Sigmoid colon (tissue), 7 donors: Measurements from ENCODE around the gene NREP. TPM values are rescaled to one million over a fixed set of nuclear protein-coding genes. Genes with fewer than 3 reads are reported as not detected.

Experiments used
- DNase-seq: peaks from one replicate; pipeline ENCODE4 v3.0.0-alpha.2; 2019
- H3K27ac ChIP-seq, 4 donors: fragments of 200-600 bp; sonication (generic); one replicate each; pipeline ENCODE4 v1.5.1; 2016 to 2019; ENCODE audit warnings: mild to moderate bottlenecking in 1 of 4
- H3K27me3 ChIP-seq, 3 donors: fragments of 200-600 bp; sonication (generic); one replicate each; pipeline ENCODE4 v1.5.1; 2019; ENCODE audit warnings: mild to moderate bottlenecking in 1 of 3
- H3K36me3 ChIP-seq, 4 donors: fragments of 200-600 bp; sonication (generic); one replicate each; pipeline ENCODE4 v1.5.1; 2016 to 2019
- H3K4me1 ChIP-seq, 4 donors: fragments of 200-600 bp; sonication (generic); one replicate each; pipeline ENCODE4 v1.5.1; 2017 to 2019
- H3K4me3 ChIP-seq, 4 donors: fragments of 200-600 bp; sonication (generic); one replicate each; pipeline ENCODE4 v1.5.1; 2017 to 2019; ENCODE audit warnings: mild to moderate bottlenecking in 2 of 4, moderate library complexity in 1 of 4
- H3K9me3 ChIP-seq, 4 donors: fragments of 200-600 bp in 3 of 4; sonication (generic) in 3 of 4; one replicate each; pipeline versions ENCODE4 v1.5.1 to v1.6.1; 2013 to 2019
- EP300 ChIP-seq, 4 donors: sonication (generic); formaldehyde crosslinking; IDR thresholded peaks; one replicate each; pipeline ENCODE4 v1.6.1; 2017; ENCODE audit warnings: antibody characterized with exemption in 4 of 4
- POLR2A ChIP-seq, 2 donors: fragments of 450-650 bp; IDR thresholded peaks; one replicate each; pipeline ENCODE4 v1.6.1; 2016; ENCODE audit warnings: antibody characterized with exemption in 2 of 2, mild to moderate bottlenecking in 2 of 2, moderate library complexity in 2 of 2
- POLR2AphosphoS5 ChIP-seq, 4 donors: sonication (generic); formaldehyde crosslinking; IDR thresholded peaks; one replicate each; pipeline ENCODE4 v1.6.1; 2017; ENCODE audit warnings: antibody characterized with exemption in 4 of 4
- WGBS, 2 donors: extraction: QIAGEN DNeasy Blood & Tissue Kit; methylation state at CpG; one replicate each; pipeline ENCODE4 v1.1.7; 2013; 5-methylcytosine and 5-hydroxymethylcytosine counted together
- intact Hi-C: fragments of 100-400 bp; cut with DNase I; formaldehyde crosslinking; loops from one replicate; pipeline ENCODE4 v1.15.1; 2023
- polyA plus RNA-seq, 3 donors: library from polyadenylated mRNA; stranded (reverse); fragments of 200-250 nt; gene quantifications; one replicate each; pipeline ENCODE4 v1.2.3, GENCODE V29; 2013
- total RNA-seq, 4 donors: library from RNA; depleted of rRNA; stranded (reverse); fragments of >200 nt; gene quantifications; one replicate each; pipeline ENCODE4 v1.1.0, GENCODE V29; 2016
- TF ChIP-seq, protein P1 (sequence below), 4 experiments: fragments of 450-650 bp in 3 of 4; fragments of 200-600 bp in 1 of 4; IDR thresholded peaks; one replicate each; pipeline ENCODE4 v1.5.1; 2016 to 2019; ENCODE audit warnings: antibody characterized with exemption in 4 of 4, mild to moderate bottlenecking in 3 of 4, moderate library complexity in 2 of 4
- donor health status: healthy with polysubstance abuse.
- donor health status: Bipolar disorder and iron deficiency.
- donor health status: healthy.

The NREP gene
- total and polyA plus RNA-seq, 7 donors, result 6.5 to 41.3 (median 14.6) TPM

DNA sequence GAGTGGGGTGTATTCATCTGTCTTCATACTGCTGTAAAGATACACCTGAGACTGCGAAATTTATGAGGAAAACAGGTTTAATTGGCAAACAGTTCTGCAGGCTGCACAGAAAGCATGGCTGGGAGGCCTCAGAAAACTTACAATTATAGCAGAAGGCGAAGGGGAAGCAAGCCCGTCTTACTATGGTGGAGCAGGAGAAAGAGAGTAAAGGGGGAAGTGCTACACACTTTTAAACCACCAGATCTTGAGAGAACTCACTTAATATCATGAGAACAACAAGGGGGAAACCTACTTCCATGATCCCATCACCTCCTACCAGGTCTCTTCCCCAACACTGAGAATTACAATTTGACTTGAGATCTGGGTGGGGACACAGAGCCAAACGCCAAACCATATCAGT lies 12.5 kb upstream of the NREP start:
- WGBS, 2 donors, result 83 to 94% methylated on average over 4 of the region's 4 CpGs
- no peak for DNase-seq
- no peaks in the 10 kb centered on the region for H3K36me3 ChIP-seq
- H3K4me1 ChIP-seq, result peaks cover 0 to 11% (median 6%) of the 10 kb centered on the region in 4 donors
- no peaks in the 10 kb centered on the region for H3K9me3 ChIP-seq
- no peak overlapping the region for H3K4me3 ChIP-seq
- H3K27me3 ChIP-seq, result no peaks in the 10 kb centered on the region
- H3K27ac ChIP-seq, result no peak overlapping the region
- intact Hi-C loops, result loop anchor here (10.0 kb wide), 1 partner anchor 1825 kb away; no protein-coding TSS in a partner anchor
- TF ChIP-seq POLR2AphosphoS5 (IDR thresholded peaks at IDR 0.05) (no peak), POLR2A (IDR thresholded peaks at IDR 0.05) (no peak), EP300 (IDR thresholded peaks at IDR 0.05) (no peak)
- TF ChIP-seq, protein P1, sequence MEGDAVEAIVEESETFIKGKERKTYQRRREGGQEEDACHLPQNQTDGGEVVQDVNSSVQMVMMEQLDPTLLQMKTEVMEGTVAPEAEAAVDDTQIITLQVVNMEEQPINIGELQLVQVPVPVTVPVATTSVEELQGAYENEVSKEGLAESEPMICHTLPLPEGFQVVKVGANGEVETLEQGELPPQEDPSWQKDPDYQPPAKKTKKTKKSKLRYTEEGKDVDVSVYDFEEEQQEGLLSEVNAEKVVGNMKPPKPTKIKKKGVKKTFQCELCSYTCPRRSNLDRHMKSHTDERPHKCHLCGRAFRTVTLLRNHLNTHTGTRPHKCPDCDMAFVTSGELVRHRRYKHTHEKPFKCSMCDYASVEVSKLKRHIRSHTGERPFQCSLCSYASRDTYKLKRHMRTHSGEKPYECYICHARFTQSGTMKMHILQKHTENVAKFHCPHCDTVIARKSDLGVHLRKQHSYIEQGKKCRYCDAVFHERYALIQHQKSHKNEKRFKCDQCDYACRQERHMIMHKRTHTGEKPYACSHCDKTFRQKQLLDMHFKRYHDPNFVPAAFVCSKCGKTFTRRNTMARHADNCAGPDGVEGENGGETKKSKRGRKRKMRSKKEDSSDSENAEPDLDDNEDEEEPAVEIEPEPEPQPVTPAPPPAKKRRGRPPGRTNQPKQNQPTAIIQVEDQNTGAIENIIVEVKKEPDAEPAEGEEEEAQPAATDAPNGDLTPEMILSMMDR (IDR thresholded peaks at IDR 0.05), result no peak

DNA sequence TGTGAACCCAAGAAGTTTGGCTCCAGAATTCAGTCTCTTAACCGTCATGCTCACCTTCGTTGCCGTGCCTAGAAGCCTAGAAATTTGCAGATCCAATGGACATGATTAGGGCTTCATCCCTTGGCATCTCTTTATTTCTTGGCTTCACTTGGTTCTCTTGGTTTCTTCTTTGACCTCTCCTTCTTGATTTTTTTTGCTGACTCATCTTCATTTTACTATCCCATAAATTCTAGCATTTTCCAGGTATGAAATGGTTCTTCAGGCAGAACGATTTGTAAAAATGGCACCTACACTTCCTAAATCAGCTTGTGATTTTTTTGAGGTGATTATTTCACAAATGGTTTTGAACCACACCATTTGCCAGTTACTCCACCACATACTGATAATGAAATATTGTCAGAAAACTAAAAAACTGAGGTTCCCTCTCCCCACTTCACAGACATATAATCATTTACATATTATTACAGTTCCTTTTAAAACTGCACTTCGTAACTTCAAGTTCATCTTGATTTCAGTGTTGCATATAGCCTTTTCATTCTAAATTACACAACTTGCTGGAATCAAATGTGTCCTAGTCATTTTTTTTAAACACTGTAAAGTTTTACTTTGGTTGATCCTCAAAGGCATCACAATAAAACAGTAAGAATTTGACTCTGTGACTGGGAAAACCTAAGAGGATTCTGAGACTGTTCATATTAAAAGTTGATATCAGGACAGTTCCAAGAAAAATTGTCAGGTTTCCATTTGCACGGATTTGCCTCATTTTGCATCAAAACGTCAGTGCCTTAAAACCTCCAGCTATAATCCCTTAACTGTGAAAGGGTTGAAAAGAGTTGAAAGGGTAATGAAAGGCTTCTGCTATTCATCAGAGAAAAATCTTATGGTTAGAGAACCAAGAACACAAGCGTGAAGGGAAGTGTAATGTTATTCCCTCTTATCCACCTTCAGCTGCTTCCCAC lies 8.9 kb upstream of the NREP start:
- H3K9me3 ChIP-seq, result no peaks in the 10 kb centered on the region
- no peak overlapping the region for H3K27ac ChIP-seq
- no peak overlapping the region for H3K4me3 ChIP-seq
- no peaks in the 10 kb centered on the region for H3K27me3 ChIP-seq
- no peaks in the 10 kb centered on the region for H3K36me3 ChIP-seq
- no peak for DNase-seq
- peaks cover 0 to 2% (median 0%) of the 10 kb centered on the region in 4 donors for H3K4me1 ChIP-seq
- TF ChIP-seq POLR2A (IDR thresholded peaks at IDR 0.05), result no peak
- no peak for TF ChIP-seq POLR2AphosphoS5 (IDR thresholded peaks at IDR 0.05)
- TF ChIP-seq, protein P1 (IDR thresholded peaks at IDR 0.05), result no peak
- no peak for TF ChIP-seq EP300 (IDR thresholded peaks at IDR 0.05)
- intact Hi-C loops, result loop anchor here (10.0 kb wide), 1 partner anchor 1829 kb away; no protein-coding TSS in a partner anchor
- WGBS, 2 donors, result 87 to 88% methylated on average over 8 of the region's 8 CpGs

DNA sequence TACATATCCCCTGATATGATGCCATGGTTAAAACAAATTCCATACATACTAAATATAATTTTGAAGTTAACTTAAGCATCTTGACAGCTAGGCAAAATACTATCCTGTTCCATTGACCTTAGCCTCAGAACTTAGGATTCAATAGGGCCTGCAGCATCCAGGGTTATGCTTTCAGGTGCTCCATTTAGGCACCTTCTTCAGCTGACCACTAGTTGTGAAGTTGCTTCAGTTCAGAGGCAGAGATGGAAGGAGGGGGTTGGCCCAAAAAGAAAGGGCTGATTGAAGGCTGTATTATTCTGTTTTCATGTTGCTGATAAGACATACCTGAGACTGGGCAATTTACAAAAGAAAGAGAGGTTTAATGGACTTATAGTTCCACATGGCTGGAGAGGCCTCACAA lies 7.0 kb upstream of the NREP start:
- TF ChIP-seq, protein P1 (IDR thresholded peaks at IDR 0.05), result no peak
- no peak for TF ChIP-seq EP300 (IDR thresholded peaks at IDR 0.05)
- no peak for TF ChIP-seq POLR2AphosphoS5 (IDR thresholded peaks at IDR 0.05)
- no peak for TF ChIP-seq POLR2A (IDR thresholded peaks at IDR 0.05)
- Histone ChIP-seq H3K27me3 (no peaks in the 10 kb centered on the region), H3K27ac (no peak overlapping the region), H3K9me3 (no peaks in the 10 kb centered on the region), H3K4me3 (no peak overlapping the region), H3K4me1 (peaks cover 0 to 2% (median 0%) of the 10 kb centered on the region in 4 donors), H3K36me3 (no peaks in the 10 kb centered on the region)
- DNase-seq, result no peak
- intact Hi-C loops, result loop anchor here (10.0 kb wide), 1 partner anchor 1831 kb away; no protein-coding TSS in a partner anchor

DNA sequence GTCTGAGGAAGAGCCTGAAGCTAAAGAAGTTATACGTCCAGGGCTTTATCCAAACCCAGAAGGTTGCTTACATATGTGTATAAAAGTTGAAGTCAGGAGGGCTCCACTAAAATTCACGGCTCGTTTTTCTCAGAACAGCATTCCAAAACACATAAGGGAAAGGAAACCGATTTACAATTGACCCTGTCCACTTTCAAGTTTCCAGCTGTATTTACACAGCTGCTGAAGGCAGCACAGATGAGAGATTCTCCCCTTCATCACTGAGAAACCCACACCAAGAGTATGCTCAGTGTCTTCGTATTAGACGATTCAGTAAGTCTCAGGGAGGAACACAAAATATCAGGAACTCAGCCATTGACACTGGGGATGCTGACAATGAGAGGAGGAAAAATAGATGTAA lies 5.9 kb upstream of the NREP start:
- H3K4me1 ChIP-seq, result peaks cover 0 to 11% (median 8%) of the 10 kb centered on the region in 4 donors
- DNase-seq, result no peak
- H3K36me3 ChIP-seq, result no peaks in the 10 kb centered on the region
- no peaks in the 10 kb centered on the region for H3K9me3 ChIP-seq
- no peak overlapping the region for H3K27ac ChIP-seq
- 16 to 51% methylated on average over 6 of the region's 6 CpGs for WGBS, 2 donors
- H3K27me3 ChIP-seq, result no peaks in the 10 kb centered on the region
- intact Hi-C loops, result loop anchor here (10.0 kb wide), 1 partner anchor 1832 kb away; no protein-coding TSS in a partner anchor
- H3K4me3 ChIP-seq, result no peak overlapping the region
- TF ChIP-seq POLR2A (IDR thresholded peaks at IDR 0.05) (no peak), EP300 (IDR thresholded peaks at IDR 0.05) (no peak)

DNA sequence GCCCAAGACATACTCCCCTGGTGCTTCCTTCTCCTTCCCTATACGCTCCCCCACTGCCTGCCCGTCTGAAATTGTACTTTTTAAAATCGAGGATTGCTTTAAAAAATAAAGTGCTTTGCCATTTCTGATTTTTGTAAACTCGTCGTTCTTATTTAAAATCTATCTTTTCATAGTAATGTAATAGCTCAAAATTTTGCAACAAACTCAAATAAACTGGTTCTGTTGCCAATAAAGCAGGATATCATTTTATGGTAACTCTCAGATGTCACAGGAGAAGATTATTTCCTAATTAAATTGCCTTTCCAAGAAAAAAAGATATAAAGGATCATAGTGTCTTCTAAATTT lies 1.3 kb upstream of the NREP start:
- WGBS, 2 donors, result 4 to 7% methylated on average over 5 of the region's 5 CpGs

More for the DNA sequence above, 1.3 kb upstream of the NREP start:
- DNase-seq, result no peak
- Histone ChIP-seq H3K27ac (peak overlapping the region; percentile 85 to 95 (median 94)), H3K9me3 (no peaks in the 10 kb centered on the region), H3K27me3 (no peaks in the 10 kb centered on the region), H3K4me1 (peaks cover 0 to 38% (median 28%) of the 10 kb centered on the region in 4 donors), H3K36me3 (no peaks in the 10 kb centered on the region), H3K4me3 (peak overlapping the region; percentile 42 to 70 (median 60))
- TF ChIP-seq POLR2AphosphoS5 (IDR thresholded peaks at IDR 0.05), result no peak
- intact Hi-C loops, result loop anchor here (5.0 kb wide), 1 partner anchor 389 kb away; no protein-coding TSS in a partner anchor
